Measurements from ENCODE around the gene BHLHE23.

Gene BHLHE23

GRCh38 chr20:63026582-63027165, 19.9 kb upstream of the BHLHE23 start:
- in situ Hi-C loops (cut with MboI; ENCODE audit: low sequenced_read_pairs), result no loop called here

DNA sequence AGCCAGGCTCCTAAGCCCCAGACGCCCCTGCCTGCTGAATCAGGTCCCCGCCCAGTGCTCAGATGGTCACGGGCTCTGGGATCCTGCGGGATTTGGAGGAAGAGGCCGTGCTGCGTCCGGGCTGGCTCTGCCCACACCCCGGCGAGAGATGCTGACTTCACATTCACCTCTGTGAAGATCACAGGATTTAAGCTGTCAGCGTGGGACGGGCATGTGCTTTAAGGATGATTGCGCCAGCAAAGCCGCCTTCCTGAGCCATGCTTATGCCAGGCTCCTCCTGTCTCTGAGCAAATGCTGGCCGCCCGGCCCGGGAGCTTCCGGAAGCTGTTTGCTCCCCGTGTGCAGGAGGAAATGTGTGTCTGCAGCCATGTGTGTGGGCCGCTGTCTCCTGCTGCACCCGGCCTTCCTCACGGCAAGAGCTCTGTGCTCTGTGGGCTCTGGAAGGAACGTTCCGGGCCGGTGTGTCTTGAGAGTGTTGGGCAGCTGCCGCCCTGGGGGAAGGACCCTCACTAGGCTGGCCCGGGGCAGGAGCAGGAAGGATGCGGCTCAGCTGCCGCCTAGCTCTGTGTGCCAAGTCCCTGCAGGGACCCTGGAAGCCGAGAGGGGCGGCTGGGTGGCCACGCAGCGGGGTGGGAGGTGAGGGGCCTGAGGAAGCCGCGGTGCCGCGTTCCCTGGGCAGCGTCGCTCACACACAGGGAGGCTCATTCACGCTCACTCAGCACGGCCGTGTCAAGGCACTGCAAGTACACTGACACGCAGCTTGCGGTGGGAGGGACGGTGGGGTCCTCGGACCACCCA, 19.0 kb upstream of the BHLHE23 start:
- in situ Hi-C loops (cut with MboI; ENCODE audit: low sequenced_read_pairs), result no loop called here

DNA sequence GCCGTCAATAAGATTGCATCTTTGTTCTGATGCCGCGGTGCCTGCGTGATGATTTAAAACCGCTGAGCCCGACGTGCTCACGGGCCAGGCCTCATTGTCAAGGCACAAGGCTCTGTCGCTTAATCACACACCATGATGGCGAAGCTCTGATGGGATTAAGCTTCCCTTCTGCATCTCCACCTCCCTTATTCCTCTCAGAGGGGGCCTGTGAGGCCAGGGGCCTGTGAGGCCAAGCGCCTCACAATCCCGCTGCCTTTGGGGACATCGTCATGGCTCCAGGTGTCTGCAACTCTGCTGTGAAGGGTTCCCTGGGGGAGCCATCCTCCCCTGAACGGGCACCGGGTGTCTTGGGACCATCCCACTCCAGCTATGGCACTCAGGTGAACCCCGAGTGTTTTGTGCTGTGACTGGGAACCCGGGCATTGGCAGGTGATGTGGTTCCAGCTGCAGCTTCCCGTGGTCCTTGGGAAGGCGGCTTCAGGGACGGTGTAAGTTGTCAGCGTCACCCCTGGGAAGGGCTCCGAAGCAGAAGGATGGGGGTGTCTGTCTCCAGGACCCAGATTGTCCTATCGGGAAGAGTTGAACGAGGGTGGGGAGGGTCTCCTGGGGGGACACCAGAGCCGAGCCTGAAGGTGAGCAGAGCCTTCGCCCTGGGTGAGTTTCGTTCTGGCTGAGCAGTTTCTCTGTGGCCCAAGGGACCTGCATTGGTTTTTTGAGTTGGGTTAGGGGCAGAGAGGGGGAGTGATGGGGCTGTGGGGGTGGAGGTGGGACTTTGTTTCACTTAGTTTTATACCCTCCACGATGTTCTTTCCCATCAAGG, 18.0 kb upstream of the BHLHE23 start:
- in situ Hi-C loops (cut with MboI; ENCODE audit: low sequenced_read_pairs), result no loop called here

GRCh38 chr20:63023936-63024571, 17.3 kb upstream of the BHLHE23 start:
- in situ Hi-C loops (cut with MboI; ENCODE audit: low sequenced_read_pairs), result no loop called here

GRCh38 chr20:63023071-63023935, 16.5 kb upstream of the BHLHE23 start:
- in situ Hi-C loops (cut with MboI; ENCODE audit: low sequenced_read_pairs), result no loop called here

GRCh38 chr20:63022501-63022900, 15.7 kb upstream of the BHLHE23 start:
- in situ Hi-C loops (cut with MboI; ENCODE audit: low sequenced_read_pairs), result no loop called here

DNA sequence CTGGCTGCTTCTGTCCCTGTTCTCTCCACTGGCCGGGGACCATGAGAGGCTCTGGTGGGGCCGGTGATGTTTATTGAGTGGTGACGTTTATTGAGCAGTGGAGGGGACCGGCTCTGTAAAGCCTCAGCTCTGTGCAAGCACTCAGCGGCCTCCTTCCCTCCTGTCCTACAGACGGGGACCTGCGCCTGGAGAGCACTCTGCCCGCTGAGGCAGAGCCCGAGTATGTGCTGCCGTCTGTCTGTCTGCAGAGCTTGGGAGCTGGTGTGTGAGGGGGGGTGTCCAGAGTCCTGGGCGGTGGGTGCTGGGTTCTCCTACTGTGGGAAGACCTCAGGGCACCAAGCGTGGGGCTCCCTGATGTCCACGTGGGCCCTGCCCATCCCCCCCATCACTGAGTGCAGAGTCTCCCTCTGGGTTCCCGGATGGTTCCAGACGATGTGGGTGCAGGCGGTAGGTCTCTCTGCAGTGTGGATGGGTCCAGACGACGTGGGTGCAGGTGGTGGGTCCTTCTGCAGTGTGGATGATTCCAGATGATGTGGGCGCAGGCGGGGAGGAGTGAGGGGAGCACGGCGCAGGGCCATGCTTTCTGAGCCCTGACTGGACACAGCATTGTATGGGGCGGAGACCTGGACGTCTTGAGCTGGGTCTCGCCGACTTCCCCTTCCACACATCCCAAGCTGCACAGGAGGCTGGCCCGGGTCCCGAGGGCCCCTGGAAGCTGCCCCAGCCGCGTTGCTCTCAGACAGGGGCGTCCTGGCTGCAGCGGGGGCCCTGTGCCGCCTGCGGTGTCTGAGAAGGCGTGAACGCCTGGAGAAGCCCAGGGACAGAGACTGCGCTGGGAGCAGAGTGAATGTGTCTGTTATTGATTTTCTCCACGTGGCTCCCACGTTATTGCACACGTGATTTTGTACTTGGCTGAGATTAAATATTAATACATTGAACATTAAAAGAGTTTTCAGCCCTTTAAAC, 14.9 kb upstream of the BHLHE23 start:
- in situ Hi-C loops (cut with MboI; ENCODE audit: low sequenced_read_pairs), result no loop called here

- in situ Hi-C loops (cut with MboI; ENCODE audit: low sequenced_read_pairs), result no loop called here
These were observed 13.9 kb upstream of the BHLHE23 start for GRCh38 chr20:63020681-63021080.

DNA sequence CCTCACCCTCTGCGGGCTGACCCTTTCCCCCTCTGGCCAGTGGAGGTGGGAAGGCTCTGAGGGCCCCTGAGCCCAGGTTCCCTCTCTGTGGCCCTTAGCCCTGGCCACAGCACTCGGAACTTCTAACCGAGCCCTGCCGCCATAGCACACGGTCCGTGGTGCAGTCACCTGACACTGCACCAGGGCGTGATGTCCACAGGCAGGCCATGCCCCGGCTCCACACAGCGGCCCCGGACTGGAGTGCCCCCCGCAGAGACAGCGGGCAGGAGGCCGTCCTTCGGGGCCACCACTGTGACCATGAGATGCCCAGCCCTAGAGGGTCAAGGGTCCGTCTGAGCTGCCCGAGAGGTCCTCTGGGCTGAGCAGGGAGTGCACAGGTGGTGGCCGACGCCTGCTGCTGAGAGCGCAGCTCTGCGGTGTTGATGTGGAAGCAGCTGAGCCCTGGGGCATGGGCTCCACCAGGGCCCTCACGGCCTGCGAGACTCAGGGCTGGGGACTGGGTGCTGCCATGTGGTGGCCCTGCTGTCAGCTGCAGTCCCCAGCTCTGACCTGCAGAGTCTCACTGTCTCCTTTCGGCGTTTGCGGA, 11.2 kb upstream of the BHLHE23 start:
- in situ Hi-C loops (cut with MboI; ENCODE audit: low sequenced_read_pairs), result no loop called here

DNA sequence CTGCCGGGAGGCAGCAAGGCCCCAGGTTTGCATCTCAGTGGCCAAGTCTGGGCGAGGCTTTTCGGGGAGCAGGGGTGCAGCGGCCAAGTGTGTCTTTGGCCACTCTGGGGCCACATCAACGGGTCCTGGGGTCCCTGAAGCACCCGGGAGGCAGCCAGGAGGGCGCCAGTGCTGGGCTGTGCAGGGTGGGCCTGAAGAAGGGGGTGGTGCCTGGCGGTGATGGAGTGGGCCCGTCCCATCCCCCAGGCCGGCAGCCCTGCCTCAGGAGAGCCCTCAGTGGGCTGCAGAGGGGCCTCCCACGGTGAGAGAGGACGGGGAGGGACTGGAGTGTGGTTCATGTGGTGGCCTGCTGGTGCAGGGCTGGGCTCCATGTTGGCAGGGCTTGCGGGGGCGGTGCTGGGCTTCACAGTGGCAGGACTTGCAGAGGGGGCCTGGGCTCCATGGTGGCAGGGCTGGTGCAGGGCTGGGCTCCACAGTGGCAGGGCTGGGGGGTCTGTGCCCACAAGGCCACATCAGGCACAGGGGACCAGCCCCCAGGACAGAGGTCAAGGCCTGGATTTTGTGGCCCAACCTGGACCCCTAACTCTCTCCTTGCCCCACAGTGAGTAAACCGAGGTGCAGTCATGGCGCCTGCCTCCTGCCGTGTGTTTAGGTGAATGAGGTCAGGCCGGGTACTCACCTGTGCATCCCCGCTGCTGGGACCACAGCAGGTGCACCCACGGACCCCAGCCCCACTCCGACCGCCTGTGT, 10.5 kb upstream of the BHLHE23 start:
- in situ Hi-C loops (cut with MboI; ENCODE audit: low sequenced_read_pairs), result no loop called here

- in situ Hi-C loops (cut with MboI; ENCODE audit: low sequenced_read_pairs), result no loop called here
These were observed 9.8 kb upstream of the BHLHE23 start for GRCh38 chr20:63016514-63017075.

DNA sequence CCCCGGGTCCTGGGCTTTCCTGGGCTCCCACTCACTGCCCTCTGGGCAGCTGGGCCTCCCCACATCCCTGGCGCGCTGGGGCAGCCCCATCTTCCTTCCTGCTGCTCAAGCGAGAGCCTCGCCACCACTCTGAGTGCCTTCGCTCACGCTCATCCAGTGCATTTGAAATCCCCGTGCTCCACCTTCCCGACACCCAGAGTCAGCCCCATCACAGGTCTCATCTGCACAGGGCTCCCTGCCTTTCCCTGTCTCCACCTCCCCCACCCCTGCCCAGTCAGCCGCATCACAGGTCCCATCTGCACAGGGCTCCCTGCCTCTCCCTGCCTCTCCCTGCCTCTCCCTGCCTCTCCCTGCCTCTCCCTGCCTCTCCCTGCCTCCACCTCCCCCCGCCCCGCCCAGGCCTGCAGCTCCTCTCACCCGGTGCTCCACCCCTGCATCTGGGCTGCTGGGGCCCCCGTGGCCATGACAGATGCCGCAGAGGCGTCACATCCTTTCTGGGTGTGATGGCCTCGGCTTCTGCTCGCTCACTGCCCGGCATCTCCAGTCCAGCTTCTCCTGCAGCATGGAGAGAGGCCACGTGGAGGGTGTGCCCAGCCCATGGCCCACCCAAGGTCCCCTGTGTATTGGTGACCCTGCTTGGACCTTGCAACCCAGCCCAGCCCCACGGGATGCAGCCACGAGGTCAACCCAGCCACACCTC, 9.0 kb upstream of the BHLHE23 start:
- in situ Hi-C loops (cut with MboI; ENCODE audit: low sequenced_read_pairs), result no loop called here

DNA sequence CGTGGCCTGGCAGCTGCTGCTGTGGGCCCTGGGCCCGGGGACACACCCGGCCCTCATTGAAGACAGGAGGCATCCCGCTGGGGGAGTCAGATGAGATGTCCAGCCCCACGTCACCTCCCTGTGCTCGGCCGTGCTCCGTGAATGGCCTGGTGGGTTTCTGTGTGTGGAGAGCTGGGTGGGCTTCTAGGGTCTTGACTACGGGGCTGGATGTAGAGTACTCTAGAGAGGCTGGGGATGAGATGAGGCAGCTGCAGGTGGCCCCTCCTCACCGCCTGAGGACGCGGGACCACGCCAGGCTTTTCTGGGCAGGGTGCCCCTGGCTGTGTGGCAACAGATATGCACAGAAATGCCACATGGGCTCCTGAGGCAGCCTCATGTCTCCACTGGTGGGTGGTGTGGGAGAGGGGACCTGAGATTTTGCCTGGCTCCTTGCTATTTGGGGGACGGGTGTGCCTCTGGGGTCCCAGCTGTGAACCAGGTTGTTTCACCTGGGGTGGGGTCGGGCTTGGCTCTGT, 8.4 kb upstream of the BHLHE23 start:
- in situ Hi-C loops (cut with MboI; ENCODE audit: low sequenced_read_pairs), result no loop called here

GRCh38 chr20:63014710-63015109, 7.9 kb upstream of the BHLHE23 start:
- in situ Hi-C loops (cut with MboI; ENCODE audit: low sequenced_read_pairs), result no loop called here

DNA sequence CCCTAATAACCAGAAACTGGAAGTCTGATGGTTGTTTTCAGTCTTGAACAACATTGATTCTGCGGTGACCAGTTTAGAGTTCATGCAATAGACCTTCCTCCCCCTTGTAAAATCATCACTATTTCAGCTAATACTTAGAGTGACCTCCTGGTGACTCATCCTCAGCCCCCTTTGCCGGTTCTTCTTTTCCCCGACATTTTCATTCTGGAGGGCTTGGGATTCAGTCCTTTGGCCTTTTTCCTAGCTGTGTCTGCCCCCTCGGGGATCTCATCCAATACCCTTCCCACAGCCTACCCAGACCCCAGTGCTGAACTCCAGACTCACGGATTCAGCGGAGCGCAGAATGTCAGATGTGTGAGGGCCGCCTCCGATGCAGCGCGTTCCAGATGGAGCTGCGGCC, 7.5 kb upstream of the BHLHE23 start:
- in situ Hi-C loops (cut with MboI; ENCODE audit: low sequenced_read_pairs), result no loop called here

DNA sequence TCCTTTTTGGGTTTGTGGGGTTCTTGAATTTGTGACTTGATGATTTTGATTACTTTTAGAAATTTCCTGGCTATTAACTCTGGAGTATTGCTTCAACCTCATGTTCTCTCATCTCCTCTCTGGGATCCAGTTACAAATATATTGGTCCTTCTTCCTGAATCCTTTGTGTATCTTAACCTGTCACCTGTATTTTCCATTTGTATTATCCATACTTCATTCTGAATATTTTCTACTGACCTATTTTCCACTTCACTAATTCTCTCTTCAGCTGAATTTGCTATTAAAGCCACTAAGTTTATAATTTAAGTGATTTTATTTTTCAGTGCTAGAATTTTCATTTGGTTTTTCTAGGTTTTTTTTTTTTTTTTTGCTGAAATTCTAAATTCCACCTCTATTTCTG, 6.4 kb upstream of the BHLHE23 start:
- in situ Hi-C loops (cut with MboI; ENCODE audit: low sequenced_read_pairs), result no loop called here

DNA sequence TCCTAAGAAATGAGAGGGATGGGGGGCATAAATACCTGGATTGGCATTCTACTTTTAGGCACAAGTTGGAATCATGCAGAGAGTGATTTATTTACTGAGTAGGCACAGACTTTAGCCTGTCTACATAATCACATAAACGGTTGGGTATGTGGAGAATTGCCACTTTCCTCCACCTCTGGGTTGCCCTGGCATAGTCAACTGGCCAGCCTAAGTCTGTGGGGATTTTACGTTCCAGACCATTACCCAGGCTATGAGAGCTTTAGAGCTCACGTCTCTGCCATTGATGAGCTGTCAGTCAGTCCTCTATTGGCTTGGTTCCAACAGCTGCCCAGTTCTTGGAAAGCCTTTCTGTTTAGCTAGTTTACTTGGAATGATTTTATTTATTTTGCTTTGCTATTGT, 5.0 kb upstream of the BHLHE23 start:
- in situ Hi-C loops (cut with MboI; ENCODE audit: low sequenced_read_pairs), result no loop called here

All from HL-60/S4 treated with retinoic acid at 250 ng/mL for 4 days and 3 days (cell line).